Esophagus squamous epithelium (tissue), 5 donors: ENCODE measurements around the gene DRAXIN. TPM values are rescaled to one million over a fixed set of nuclear protein-coding genes. Genes with fewer than 3 reads are reported as not detected.
A peak's percentile ranks its signal among the peaks of the same experiment; 100 is the strongest.

Experiments used
- DNase-seq: peaks from one replicate; lab custom pipeline; 2025; lab: John Stamatoyannopoulos, UW
- H3K27ac ChIP-seq, 4 donors: fragments of 200-600 bp; sonication (generic); one replicate each; pipeline ENCODE4 v1.5.1; 2016 to 2019; ENCODE audit warnings: mild to moderate bottlenecking in 1 of 4
- H3K27me3 ChIP-seq, 4 donors: fragments of 200-600 bp; sonication (generic); 1 replicate in 3 of 4; 2 replicates in 1 of 4; pipeline versions ENCODE4 v1.5.1 to v1.6.0; 2017 to 2021; ENCODE audit warnings: antibody characterized with exemption in 1 of 4
- H3K36me3 ChIP-seq, 3 donors: fragments of 200-600 bp; sonication (generic); one replicate each; pipeline ENCODE4 v1.5.1; 2016 to 2019
- H3K4me1 ChIP-seq, 3 donors: fragments of 200-600 bp; sonication (generic); one replicate each; pipeline ENCODE4 v1.5.1; 2017 to 2019
- H3K4me3 ChIP-seq, 4 donors: fragments of 200-600 bp; sonication (generic); 1 replicate in 3 of 4; 2 replicates in 1 of 4; pipeline ENCODE4 v1.5.1; 2016 to 2019; ENCODE audit warnings: mild to moderate bottlenecking in 2 of 4, moderate library complexity in 1 of 4
- H3K9me3 ChIP-seq, 3 donors: fragments of 200-600 bp; sonication (generic); one replicate each; pipeline ENCODE4 v1.5.1; 2016 to 2019
- POLR2A ChIP-seq, 4 donors: fragments of 450-650 bp; IDR thresholded peaks; one replicate each; pipeline ENCODE4 v1.6.1; 2017; ENCODE audit warnings: antibody characterized with exemption in 4 of 4, mild to moderate bottlenecking in 4 of 4, moderate library complexity in 3 of 4
- WGBS, 2 donors: methylation state at CpG; one replicate each; pipeline ENCODE4 v1.1.5; 2018; 5-methylcytosine and 5-hydroxymethylcytosine counted together
- intact Hi-C: fragments of 100-400 bp; cut with DNase I; formaldehyde crosslinking; loops from one replicate; pipeline ENCODE4 v1.15.0; 2022
- total RNA-seq, 4 donors: library from RNA; depleted of rRNA; stranded (reverse); fragments of >200 nt; gene quantifications; one replicate each; pipeline ENCODE4 v1.1.0, GENCODE V29; 2016
- TF ChIP-seq, protein P1 (sequence below), 6 experiments: fragments of 450-650 bp in 4 of 6; fragments of 200-600 bp in 2 of 6; sonication (generic) in 2 of 6; IDR thresholded peaks; one replicate each; pipeline ENCODE4 v1.5.1; 2016 to 2019; ENCODE audit warnings: antibody characterized with exemption in 6 of 6, mild to moderate bottlenecking in 4 of 6, moderate library complexity in 4 of 6
- donor health status: DM: yes; HTN: yes; CAD: no.

The DRAXIN gene
- total RNA-seq, 4 donors from 2014 or later, result not detected

DNA sequence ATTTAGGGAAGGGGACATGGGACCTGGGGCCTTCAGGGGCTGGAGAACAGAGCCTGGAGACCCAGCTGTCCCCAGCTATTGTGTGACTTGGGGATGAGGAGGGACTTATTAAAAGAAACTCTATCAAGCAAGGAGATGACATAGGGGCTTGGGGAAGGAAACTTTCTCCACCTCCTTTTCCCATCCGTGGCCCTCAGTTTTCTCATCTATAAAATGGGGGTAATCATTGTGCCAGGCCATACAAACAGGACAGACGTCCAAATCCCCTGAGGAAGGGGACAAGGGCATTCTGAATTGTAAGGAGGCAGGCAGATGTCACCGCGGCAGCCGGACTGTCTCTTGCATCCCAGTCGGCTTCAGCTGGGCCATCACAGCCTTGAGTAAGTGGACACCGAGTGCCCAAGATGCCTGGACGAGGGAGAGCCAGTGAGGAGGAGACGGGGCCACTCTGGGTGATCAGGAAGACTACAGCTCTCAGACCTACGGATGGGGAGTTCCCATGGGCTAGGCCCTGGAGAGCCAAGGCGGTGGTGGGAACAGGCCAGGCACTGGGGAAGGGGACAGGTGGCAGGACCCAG, 39.2 kb upstream of the DRAXIN start:
- intact Hi-C loops, result loop anchor here (5.0 kb wide), 1 partner anchor 70 kb away; no protein-coding TSS in a partner anchor
- Histone ChIP-seq H3K36me3 (peaks cover 0 to 10% (median 0%) of the 10 kb centered on the region in 3 donors), H3K4me1 (peaks cover 12 to 64% (median 24%) of the 10 kb centered on the region in 3 donors), H3K27ac (no peak overlapping the region), H3K27me3 (peaks cover 0 to 36% (median 0%) of the 10 kb centered on the region in 4 donors), H3K4me3 (no peak overlapping the region), H3K9me3 (no peaks in the 10 kb centered on the region)
- TF ChIP-seq POLR2A (IDR thresholded peaks at IDR 0.05), result no peak
- TF ChIP-seq, protein P1, sequence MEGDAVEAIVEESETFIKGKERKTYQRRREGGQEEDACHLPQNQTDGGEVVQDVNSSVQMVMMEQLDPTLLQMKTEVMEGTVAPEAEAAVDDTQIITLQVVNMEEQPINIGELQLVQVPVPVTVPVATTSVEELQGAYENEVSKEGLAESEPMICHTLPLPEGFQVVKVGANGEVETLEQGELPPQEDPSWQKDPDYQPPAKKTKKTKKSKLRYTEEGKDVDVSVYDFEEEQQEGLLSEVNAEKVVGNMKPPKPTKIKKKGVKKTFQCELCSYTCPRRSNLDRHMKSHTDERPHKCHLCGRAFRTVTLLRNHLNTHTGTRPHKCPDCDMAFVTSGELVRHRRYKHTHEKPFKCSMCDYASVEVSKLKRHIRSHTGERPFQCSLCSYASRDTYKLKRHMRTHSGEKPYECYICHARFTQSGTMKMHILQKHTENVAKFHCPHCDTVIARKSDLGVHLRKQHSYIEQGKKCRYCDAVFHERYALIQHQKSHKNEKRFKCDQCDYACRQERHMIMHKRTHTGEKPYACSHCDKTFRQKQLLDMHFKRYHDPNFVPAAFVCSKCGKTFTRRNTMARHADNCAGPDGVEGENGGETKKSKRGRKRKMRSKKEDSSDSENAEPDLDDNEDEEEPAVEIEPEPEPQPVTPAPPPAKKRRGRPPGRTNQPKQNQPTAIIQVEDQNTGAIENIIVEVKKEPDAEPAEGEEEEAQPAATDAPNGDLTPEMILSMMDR (IDR thresholded peaks at IDR 0.05), result no peak
- no peak for DNase-seq
- WGBS, 2 donors, result 87 to 94% methylated on average over 7 to 9 of the region's 11 CpGs

- no peak for DNase-seq
- intact Hi-C loops, result loop anchor here (5.0 kb wide), 1 partner anchor 69 kb away; no protein-coding TSS in a partner anchor
- 25 to 38% methylated on average over 8 to 10 of the region's 17 CpGs for WGBS, 2 donors
- Histone ChIP-seq H3K36me3 (peaks cover 0 to 17% (median 1%) of the 10 kb centered on the region in 3 donors), H3K4me3 (peak overlapping the region; percentile 53 to 85 (median 78)), H3K4me1 (peaks cover 12 to 58% (median 24%) of the 10 kb centered on the region in 3 donors), H3K9me3 (no peaks in the 10 kb centered on the region), H3K27me3 (peaks cover 0 to 28% (median 0%) of the 10 kb centered on the region in 4 donors), H3K27ac (peak overlapping the region; percentile 78 to 80 (median 80))
- TF ChIP-seq, protein P1 (IDR thresholded peaks at IDR 0.05), result no peak
- no peak for TF ChIP-seq POLR2A (IDR thresholded peaks at IDR 0.05)
Measured at GRCh38 chr1:11653101-11653860, 38.2 kb upstream of the DRAXIN start.

- Histone ChIP-seq H3K4me1 (peaks cover 12 to 53% (median 20%) of the 10 kb centered on the region in 3 donors), H3K27me3 (peaks cover 0 to 24% (median 0%) of the 10 kb centered on the region in 4 donors), H3K27ac (peak overlapping the region; percentile 78 to 80 (median 80)), H3K36me3 (peaks cover 0 to 22% (median 7%) of the 10 kb centered on the region in 3 donors), H3K4me3 (peak overlapping the region; percentile 53 to 85 (median 78)), H3K9me3 (no peaks in the 10 kb centered on the region)
- intact Hi-C loops, result loop anchor here (5.0 kb wide), 1 partner anchor 69 kb away; no protein-coding TSS in a partner anchor
- TF ChIP-seq, protein P1 (IDR thresholded peaks at IDR 0.05), result no peak
- no peak for TF ChIP-seq POLR2A (IDR thresholded peaks at IDR 0.05)
- DNase-seq, result no peak
- WGBS, 2 donors, result 29 to 57% methylated on average over 4 to 5 of the region's 7 CpGs
Measured at GRCh38 chr1:11653861-11654136, 37.7 kb upstream of the DRAXIN start.

GRCh38 chr1:11654137-11654938, 37.2 kb upstream of the DRAXIN start, which contains the start of the genes FBXO2 and FBXO44:
FBXO2 (minus strand) TSS chr1:11654429; CDS start chr1:11654340, 89 bp downstream.
FBXO44 (plus strand) TSS chr1:11654877; CDS start chr1:11655836, 959 bp downstream.
- peak within 1 kb of the TSS; percentile 78 to 80 (median 80) for H3K27ac ChIP-seq

More at GRCh38 chr1:11654137-11654938, 37.2 kb upstream of the DRAXIN start, which contains the start of the genes FBXO2 and FBXO44:
- no peak for DNase-seq
- WGBS, 2 donors, result no CpG with 5 or more reads among the region's 94 CpGs
- intact Hi-C loops, result loop anchor here (5.0 kb wide), 1 partner anchor 68 kb away; no protein-coding TSS in a partner anchor
- TF ChIP-seq, protein P1 (IDR thresholded peaks at IDR 0.05), result no peak
- no peak for TF ChIP-seq POLR2A (IDR thresholded peaks at IDR 0.05)
- Histone ChIP-seq H3K4me3 (peak within 1 kb of the TSS; percentile 53 to 85 (median 78)), H3K9me3 (no peaks in the 10 kb centered on the region), H3K4me1 (peaks cover 12 to 47% (median 14%) of the 10 kb centered on the region in 3 donors), H3K36me3 (peaks cover 0 to 27% (median 7%) of the 10 kb centered on the region in 3 donors), H3K27me3 (peaks cover 0 to 19% (median 0%) of the 10 kb centered on the region in 4 donors)
